Epithelial cell of proximal tubule (primary cell): ENCODE measurements around the gene TST. TPM values are rescaled to one million over a fixed set of nuclear protein-coding genes. Genes with fewer than 3 reads are reported as not detected.

Experiments
- DNase-seq: peaks from one replicate; pipeline ENCODE4 v3.0.0-alpha.2; 2011; ENCODE audit warnings: low read depth
- H3K4me3 ChIP-seq: 2 replicates; pipeline ENCODE4 v1.5.1; 2011; ENCODE audit warnings: low read depth, mild to moderate bottlenecking, low read length
- total RNA-seq: library from RNA; depleted of rRNA; stranded (reverse); fragments of >200 nt; gene quantifications from 2 replicates; pipeline ENCODE4 v1.2.3, GENCODE V29; 2015
- TF ChIP-seq, protein P1 (sequence below): conservative IDR thresholded peaks from 2 replicates; pipeline ENCODE4 v1.5.1; 2012; ENCODE audit warnings: low read depth, mild to moderate bottlenecking, low read length

TST gene
- total RNA-seq, 1 donor from 2014 or later, result 66.9 TPM

- no peak overlapping the region for H3K4me3 ChIP-seq
- no peak for DNase-seq
- TF ChIP-seq, protein P1, sequence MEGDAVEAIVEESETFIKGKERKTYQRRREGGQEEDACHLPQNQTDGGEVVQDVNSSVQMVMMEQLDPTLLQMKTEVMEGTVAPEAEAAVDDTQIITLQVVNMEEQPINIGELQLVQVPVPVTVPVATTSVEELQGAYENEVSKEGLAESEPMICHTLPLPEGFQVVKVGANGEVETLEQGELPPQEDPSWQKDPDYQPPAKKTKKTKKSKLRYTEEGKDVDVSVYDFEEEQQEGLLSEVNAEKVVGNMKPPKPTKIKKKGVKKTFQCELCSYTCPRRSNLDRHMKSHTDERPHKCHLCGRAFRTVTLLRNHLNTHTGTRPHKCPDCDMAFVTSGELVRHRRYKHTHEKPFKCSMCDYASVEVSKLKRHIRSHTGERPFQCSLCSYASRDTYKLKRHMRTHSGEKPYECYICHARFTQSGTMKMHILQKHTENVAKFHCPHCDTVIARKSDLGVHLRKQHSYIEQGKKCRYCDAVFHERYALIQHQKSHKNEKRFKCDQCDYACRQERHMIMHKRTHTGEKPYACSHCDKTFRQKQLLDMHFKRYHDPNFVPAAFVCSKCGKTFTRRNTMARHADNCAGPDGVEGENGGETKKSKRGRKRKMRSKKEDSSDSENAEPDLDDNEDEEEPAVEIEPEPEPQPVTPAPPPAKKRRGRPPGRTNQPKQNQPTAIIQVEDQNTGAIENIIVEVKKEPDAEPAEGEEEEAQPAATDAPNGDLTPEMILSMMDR, result no peak
Observed at GRCh38 chr22:37023743-37024338, 4.6 kb upstream of the TST start.

DNA sequence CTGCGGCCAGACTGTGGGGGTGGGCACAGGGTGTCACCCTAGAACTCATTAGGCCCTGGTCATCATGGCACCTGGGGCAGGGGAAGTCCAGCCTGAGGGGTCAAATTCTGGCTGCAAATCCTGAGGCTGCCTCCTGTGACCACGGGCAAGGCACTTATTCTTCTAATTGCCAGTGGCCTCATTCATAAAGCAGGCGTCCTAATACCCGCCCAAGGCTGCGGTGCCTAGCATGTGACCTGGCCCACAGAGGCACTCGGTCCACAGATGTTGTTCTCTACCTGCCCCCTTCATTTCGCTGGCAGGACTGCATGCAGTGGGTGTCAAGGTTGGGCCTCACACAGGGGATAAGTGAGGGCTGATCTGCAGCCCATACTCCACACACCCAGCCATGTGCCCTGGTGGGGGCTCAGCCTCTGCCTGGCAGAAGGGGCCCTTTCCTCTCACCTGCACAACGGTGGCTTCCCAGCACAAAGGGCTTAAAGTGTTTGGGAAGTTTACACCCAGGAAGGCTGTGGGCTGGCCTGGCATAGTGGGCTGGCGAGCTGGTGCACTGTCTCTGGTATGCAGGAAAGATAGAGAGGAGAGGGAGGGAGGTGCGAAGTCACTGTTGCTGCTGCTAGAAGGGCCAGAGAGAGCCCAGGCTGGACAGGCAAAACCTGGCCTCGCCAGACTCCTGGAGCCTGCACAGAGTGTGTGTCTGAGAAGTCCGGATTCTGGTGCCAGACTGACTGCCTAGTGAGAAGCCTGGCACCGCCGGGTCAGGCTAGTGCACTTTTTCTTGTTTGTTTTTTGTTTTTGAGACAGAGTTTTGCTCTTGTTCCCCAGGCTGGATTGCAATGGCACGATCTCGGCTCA is 3.5 kb upstream of the TST start:
- H3K4me3 ChIP-seq, result no peak overlapping the region
- DNase-seq, result no peak
- TF ChIP-seq, protein P1, result no peak

DNA sequence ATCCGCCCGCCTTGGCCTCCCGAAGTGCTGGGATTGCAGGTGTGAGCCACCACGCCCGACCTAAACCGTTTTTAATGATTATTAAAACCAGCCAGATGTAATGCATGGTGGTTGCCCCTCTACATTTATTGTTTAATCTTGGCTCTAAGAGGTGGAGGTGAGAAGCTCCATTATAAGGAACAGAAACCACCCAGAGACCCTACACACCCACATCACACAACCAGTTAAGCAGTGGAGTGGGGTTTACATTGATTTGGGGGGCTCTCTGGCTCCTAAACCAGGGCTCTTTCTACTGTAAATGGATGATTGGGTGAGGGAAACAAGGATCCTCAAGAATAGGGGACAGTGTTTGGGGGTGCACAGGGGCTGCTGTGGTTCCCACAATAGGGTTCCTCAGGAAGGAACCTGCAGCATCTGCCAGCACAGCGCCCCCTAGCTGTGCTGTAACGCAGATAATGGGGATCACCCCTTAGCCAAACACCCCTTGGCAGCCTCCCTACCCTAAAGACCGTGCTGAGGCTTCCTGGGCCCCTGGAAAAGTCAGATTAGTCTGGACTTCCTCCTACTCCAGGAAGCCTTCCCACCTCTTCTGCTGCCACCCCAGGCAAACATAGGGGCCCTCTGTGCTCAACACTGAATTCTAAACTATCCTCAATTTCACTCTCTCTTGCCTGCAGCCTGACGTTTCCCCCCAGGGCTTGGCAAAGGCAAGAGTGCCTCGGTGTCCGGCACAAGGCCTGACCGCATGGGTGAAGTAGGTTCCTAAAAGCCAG is 2.6 kb upstream of the TST start:
- H3K4me3 ChIP-seq, result no peak overlapping the region
- no peak for DNase-seq
- TF ChIP-seq, protein P1, result peak; percentile 85

DNA sequence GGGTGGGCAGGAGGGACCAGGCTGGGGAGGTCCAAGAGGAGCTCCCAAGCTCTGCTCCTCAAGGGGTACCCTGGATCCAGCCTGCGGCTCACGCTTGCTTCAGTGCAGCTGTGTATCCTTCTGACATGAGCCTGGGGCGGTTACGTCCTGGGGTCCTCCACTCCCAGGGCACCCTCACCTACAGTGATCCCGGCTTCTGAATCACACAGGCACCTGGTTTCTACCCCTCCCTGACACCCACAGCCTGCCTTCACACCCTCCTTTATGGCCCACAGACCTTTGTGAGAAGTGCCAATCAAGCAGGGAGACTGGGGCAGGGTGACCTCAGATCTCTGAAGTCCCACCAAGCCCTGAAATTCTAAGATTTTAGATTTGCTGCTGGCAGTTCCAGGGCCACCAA is 1.8 kb upstream of the TST start:
- DNase-seq, result no peak
- TF ChIP-seq, protein P1, result no peak
- H3K4me3 ChIP-seq, result no peak overlapping the region

DNA sequence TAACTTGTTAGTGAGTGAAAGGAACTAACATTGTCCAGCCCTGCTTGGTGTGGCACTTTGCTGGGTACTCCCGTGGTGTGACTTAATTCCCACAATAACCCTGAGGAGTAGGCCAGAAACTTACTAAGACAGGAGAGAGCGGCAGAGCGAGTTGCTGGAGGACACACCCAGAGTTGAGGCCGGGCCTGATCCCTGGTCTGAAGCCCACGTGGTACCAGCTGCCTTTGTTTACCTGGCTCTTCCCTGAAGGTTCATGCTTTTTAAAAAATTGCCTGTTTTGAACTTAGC is 889 bp upstream of the TST start:
- H3K4me3 ChIP-seq, result peak overlapping the region; percentile 90
- TF ChIP-seq, protein P1, result no peak
- DNase-seq, result no peak

DNA sequence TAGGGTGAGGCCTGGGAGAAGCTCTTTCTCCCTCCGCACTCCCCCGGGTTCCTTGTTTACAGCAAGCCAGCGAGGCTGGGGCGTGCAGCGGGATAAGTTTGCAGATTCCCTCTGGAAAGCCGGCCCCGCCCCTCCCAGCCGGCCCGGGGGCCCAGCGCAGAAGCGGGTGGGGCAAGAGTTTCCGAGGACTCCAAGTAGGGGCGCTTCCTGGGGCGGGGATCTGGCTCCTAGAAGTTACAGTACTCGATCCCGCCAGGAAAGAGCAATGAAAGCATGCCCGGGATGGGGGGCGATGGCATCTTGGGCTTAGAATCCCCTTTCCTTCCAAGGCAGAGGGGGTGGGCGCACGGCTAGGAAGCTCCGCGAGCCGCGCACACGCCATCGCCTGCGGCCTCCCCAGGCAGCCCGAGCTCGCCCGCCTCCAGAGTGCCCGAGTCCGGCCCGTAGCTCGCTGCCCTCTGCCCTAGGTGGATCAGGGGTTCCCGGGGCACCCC is 385 bp downstream of the TST start:
- TF ChIP-seq, protein P1, result no peak
- peak overlapping the region; percentile 90 for H3K4me3 ChIP-seq
- DNase-seq, result no peak
